ENCODE results near the gene BAZ1B.
A peak's percentile ranks its signal among the peaks of the same experiment; 100 is the strongest.

The BAZ1B gene

GRCh38 chr7:73557397-73558257 lies 35.5 kb upstream of the BAZ1B start, which contains the start of gene BCL7B:
BCL7B (minus strand) TSS chr7:73557690; CDS start chr7:73557578, 112 bp downstream.
- H3K79me2 ChIP-seq (ENCODE audit: insufficient read depth, low read length), result peaks cover 43% of the 10 kb centered on the region
- H3K4me1 ChIP-seq (ENCODE audit: insufficient read depth, low read length, poor library complexity, severe bottlenecking), result peaks cover 26% of the 10 kb centered on the region
- no peaks in the 10 kb centered on the region for H3K27me3 ChIP-seq (ENCODE audit: insufficient read depth, low read length, poor library complexity, severe bottlenecking)
- H3F3A ChIP-seq (ENCODE audit: low read depth), result 0 out of 2 replicates have a peak, but pooled peaks cover 3% of the 10 kb centered on the region
- H3K4me3 ChIP-seq (ENCODE audit: low read length, poor library complexity, severe bottlenecking), result peak within 1 kb of the TSS; percentile 97
- H2AFZ ChIP-seq (ENCODE audit: low read length), result peak within 1 kb of the TSS; percentile 81
- peak within 1 kb of the TSS; percentile 87 for H3K4me2 ChIP-seq (ENCODE audit: low read depth, low read length, poor library complexity, severe bottlenecking)
- no peaks in the 10 kb centered on the region for H3K36me3 ChIP-seq (ENCODE audit: insufficient read depth, low read length)
- TF ChIP-seq EZH2phosphoT487 (IDR thresholded peaks at IDR 0.05; ENCODE audit: borderline replicate concordance), result no peak
- TF ChIP-seq CTCF (conservative IDR thresholded peaks at IDR 0.05; ENCODE audit: low read length), result no peak
- H4K20me1 ChIP-seq (ENCODE audit: insufficient read depth, low read length, poor library complexity, severe bottlenecking), result peaks cover 25% of the 10 kb centered on the region
- H3K9me3 ChIP-seq (ENCODE audit: insufficient read depth, low read depth, low read length), result no peaks in the 10 kb centered on the region
- no peaks in the 10 kb centered on the region for H3K9me2 ChIP-seq (replicated peaks; ENCODE audit: low read depth, low read length)
- peak within 1 kb of the TSS; percentile 76 for H3K9ac ChIP-seq (ENCODE audit: low read depth, low read length, poor library complexity, severe bottlenecking)

GRCh38 chr7:73557108-73557396 lies 35.0 kb upstream of the BAZ1B start:
- Histone ChIP-seq H3K27me3 (ENCODE audit: insufficient read depth, low read length, poor library complexity, severe bottlenecking) (no peaks in the 10 kb centered on the region), H3K36me3 (ENCODE audit: insufficient read depth, low read length) (peaks cover 5% of the 10 kb centered on the region; the same call in 1 of the 2 replicates), H3K79me2 (ENCODE audit: insufficient read depth, low read length) (peaks cover 49% of the 10 kb centered on the region), H3K9me2 (replicated peaks; ENCODE audit: low read depth, low read length) (no peaks in the 10 kb centered on the region), H2AFZ (ENCODE audit: low read length) (peak overlapping the region; percentile 81; the same call in 1 of the 2 replicates), H3K4me3 (ENCODE audit: low read length, poor library complexity, severe bottlenecking) (peak overlapping the region; percentile 97), H3K9ac (ENCODE audit: low read depth, low read length, poor library complexity, severe bottlenecking) (peak overlapping the region; percentile 76), H3F3A (ENCODE audit: low read depth) (0 out of 2 replicates have a peak, but pooled peaks cover 3% of the 10 kb centered on the region), H3K9me3 (ENCODE audit: insufficient read depth, low read depth, low read length) (no peaks in the 10 kb centered on the region), H4K20me1 (ENCODE audit: insufficient read depth, low read length, poor library complexity, severe bottlenecking) (peaks cover 25% of the 10 kb centered on the region), H3K4me1 (ENCODE audit: insufficient read depth, low read length, poor library complexity, severe bottlenecking) (peaks cover 26% of the 10 kb centered on the region), H3K4me2 (ENCODE audit: low read depth, low read length, poor library complexity, severe bottlenecking) (peak overlapping the region; percentile 87)
- TF ChIP-seq EZH2phosphoT487 (IDR thresholded peaks at IDR 0.05; ENCODE audit: borderline replicate concordance), result no peak
- TF ChIP-seq CTCF (conservative IDR thresholded peaks at IDR 0.05; ENCODE audit: low read length), result no peak

GRCh38 chr7:73556208-73557107 lies 34.4 kb upstream of the BAZ1B start:
- Histone ChIP-seq H3K9ac (ENCODE audit: low read depth, low read length, poor library complexity, severe bottlenecking) (peak overlapping the region; percentile 76), H3K4me1 (ENCODE audit: insufficient read depth, low read length, poor library complexity, severe bottlenecking) (peaks cover 26% of the 10 kb centered on the region), H3K36me3 (ENCODE audit: insufficient read depth, low read length) (peaks cover 9% of the 10 kb centered on the region; the same call in 1 of the 2 replicates), H3K9me2 (replicated peaks; ENCODE audit: low read depth, low read length) (no peaks in the 10 kb centered on the region), H3K9me3 (ENCODE audit: insufficient read depth, low read depth, low read length) (no peaks in the 10 kb centered on the region), H4K20me1 (ENCODE audit: insufficient read depth, low read length, poor library complexity, severe bottlenecking) (peaks cover 25% of the 10 kb centered on the region), H3K4me3 (ENCODE audit: low read length, poor library complexity, severe bottlenecking) (peak overlapping the region; percentile 97), H2AFZ (ENCODE audit: low read length) (peak overlapping the region; percentile 74), H3K79me2 (ENCODE audit: insufficient read depth, low read length) (peaks cover 54% of the 10 kb centered on the region), H3F3A (ENCODE audit: low read depth) (0 out of 2 replicates have a peak, but pooled peaks cover 3% of the 10 kb centered on the region), H3K27me3 (ENCODE audit: insufficient read depth, low read length, poor library complexity, severe bottlenecking) (no peaks in the 10 kb centered on the region), H3K4me2 (ENCODE audit: low read depth, low read length, poor library complexity, severe bottlenecking) (peak overlapping the region; percentile 87)
- no peak for TF ChIP-seq CTCF (conservative IDR thresholded peaks at IDR 0.05; ENCODE audit: low read length)
- no peak for TF ChIP-seq EZH2phosphoT487 (IDR thresholded peaks at IDR 0.05; ENCODE audit: borderline replicate concordance)
